HG03558 (cell line): Measurements from ENCODE around the gene DPP10.
"Not testable (repeated sequence)": the region's sequence is repeated elsewhere in the genome, so short reads cannot be mapped to it uniquely, and the experiment has no call there.

ENCODE experiments used
- ATAC-seq: cut with Tn5 transposase; IDR thresholded peaks from one replicate; pipeline ENCODE4 v1.9.1; 2021; ENCODE audit warnings: moderate number of reproducible peaks; ENCODE audit not compliant: unreplicated experiment; ENCODE audit errors: extremely low read depth

DPP10 gene

DNA sequence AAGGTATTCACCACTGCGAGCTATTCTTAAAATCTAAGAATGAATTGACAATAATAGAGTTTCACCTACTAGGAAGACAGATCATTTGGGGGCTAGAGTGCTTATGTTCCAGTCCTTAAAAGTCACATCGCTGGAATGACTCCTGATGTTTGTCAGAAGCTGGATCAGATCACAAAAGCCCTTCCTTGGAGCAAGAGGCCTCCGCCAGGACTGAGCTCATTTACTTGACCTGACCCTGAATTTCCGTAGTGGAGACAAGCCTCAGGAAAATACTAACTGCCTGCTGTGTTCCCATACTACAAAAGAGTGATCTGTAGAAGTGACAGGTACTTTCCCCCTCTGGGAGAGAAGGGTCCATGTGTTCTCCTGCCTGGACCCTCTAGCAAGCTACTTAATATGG, 483.9 kb downstream of the DPP10 start:
- no peak for ATAC-seq

DNA sequence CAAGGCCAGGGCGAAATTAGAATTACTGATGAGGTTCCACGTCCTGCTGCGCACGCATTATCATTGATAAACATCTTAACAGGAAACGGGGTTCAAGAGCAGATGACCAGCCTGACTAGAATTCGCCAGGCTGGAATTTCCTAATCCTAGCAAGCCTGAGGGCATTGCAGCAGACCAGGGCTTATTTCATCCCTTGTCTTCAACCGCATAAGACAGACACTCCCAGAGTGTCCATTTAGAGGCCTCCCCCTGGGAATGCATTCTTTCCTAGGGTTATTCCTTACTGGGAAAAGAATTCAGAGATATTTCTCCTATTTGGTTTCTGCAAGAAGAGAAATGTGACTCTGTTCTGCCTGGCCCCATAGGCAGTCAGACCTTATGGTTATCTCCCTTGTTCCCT, 486.8 kb downstream of the DPP10 start:
- ATAC-seq, result no peak

DNA sequence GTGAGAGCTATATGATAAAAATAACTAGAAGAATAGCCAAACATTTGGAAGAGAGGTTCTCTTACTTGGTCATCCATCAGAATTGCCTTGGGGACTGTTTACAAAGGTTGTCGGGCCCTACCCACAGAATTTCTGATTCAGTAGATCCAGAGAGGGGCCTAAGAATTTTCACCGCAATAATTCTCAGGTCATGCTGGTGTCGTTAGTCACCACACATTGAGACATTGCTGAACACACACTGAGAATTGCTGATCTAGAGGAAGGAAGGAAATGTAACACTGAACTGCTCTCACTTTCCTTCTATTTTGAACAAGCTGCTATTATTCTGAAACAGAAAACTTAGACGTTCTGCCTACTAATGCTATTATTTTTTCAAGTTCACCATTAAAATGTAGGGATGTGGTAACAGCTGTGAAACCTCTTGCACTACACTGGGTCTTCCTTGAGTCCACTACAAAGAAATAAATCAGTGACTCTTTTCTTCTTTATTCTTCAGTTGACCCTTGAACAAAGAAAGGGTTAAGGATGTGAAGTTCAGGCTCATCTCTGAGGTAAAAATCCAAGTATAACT, 491.3 kb downstream of the DPP10 start:
- ATAC-seq, result no peak

DNA sequence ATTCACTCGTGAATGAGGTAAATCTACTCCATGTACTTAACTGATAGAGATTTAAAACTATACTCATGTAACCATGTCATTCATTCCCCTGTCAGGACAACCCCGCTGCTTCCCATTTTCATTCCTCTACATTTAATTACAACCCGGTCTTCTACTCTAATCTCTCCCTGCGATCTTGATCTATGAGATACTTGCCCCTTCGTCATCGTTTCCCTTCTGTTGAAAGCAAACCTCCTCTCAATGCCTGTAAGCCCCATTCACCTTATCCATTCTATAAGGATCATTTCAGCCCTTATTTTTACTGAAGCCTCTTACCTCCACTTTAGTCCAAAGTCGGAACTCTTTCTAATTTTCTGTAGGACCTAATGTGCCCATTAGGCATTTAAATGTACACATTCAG, 492.6 kb downstream of the DPP10 start:
- no peak for ATAC-seq

DNA sequence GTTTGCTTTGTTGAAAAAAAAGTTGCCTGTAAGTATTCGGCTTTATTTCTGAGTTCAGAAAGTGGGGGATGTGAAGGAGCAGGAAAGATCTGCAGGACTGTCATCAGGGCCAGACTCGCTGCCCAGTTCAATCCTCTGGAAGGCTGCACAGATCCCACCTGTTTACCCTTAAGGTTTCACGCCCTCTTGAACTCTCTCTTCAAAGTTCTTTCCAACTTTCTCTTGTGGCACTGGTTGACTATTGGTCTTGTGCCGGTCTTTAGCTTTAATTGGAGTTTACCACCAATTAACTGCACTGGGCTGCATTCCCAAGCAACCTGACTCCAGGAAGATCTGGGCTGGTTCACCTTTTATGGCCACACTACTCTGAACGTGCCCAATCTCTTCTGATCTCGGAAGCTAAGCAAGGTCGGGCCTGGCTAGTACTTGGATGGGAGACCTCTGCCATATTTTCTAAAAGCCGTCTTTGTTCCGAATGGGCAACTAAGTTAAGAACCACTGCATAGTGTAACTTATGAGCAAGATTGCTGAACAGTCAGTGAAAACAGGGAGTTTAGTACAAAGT, 495.0 kb downstream of the DPP10 start:
- ATAC-seq, result no peak

DNA sequence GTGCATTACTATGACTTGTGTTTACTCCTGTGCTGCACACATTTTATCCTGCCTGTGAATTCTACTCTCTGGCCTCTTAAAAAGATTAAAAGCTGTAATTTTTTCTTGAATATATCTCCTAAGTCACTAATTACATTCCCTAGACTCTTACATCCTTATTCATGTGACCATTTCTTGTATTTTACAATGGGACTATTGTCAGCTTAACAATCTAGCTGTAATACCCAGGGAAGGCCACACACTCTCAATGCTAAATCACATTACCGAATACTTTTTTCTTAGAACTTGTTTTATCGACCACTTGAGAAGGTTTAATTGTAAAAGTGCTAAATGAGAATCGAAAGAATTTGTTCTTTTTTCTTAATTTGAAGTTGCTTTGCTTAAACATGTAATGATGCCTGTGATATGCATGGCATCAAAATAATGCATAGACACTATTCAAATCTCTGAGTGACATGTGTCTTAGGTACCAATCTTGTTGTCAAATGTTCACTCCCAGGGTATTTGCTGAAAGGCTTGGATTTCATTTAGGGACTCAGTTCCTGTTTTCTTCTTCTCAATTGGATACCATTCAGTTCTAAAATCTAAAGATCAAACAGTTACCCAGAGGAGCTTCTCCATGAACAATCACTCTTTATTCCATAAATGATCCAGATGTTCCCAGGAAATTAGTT, 498.5 kb downstream of the DPP10 start:
- no peak for ATAC-seq

DNA sequence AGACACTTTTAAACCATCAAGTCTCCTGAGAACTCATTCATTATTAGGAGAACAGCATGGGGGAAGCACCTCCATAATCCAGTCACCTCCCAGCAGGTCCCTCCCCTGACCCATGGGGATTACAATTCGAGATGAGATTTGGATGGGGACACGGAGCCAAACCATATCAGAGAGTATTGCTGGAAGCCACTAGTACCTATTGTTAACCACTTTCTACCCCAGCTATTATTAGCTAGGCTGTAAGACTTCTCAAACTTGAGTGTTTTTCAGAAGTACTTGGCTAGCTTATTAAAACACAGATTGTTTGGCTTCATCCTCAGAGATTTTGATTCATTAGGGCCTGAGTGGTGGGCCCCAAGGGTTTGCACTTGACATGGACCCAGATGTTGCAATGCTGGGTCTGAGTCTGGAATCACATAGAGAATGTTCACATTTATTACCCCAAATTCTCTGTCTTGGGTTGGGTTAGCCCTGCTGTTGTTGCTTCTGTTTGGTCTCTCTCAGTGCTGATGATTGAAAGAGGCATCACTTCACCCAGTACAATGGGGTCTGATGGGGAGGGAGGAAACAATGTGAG, 506.9 kb downstream of the DPP10 start:
- no peak for ATAC-seq

DNA sequence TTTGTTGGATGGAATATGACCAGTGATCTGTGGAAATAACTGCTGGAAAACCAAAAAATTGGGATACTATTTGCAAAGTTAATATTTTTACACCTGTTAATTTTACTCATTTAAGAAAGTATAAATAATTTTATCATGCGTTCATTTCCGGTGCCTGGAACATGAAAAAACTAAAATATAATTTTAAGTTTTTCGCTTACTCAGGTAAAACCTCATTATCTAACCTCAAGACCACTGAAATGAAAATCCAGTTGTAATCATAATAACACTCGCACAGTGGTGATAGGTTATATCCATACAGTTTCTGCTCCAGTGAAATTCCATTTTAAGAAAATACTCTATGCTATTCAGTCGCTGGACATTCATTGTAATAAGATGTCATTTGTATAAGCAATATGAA, 517.9 kb downstream of the DPP10 start:
- ATAC-seq, result no peak

DNA sequence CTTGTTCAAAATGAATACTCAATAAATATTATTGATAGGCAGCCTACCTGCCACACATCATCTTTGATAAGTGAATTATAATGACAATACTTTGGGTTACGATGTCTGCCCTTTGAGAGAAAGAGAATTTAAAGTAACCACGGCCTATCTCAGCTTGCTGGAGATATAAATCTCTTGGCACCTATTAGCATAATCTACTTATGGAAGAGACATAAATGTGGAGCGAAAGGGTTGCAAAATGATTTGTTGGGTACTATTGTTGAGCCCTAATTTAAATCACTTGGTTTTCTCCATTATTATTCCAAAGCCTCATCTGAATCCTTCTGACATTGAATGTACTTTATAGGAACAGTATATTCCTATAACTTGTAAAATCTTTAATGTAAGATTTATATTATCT, 520.1 kb downstream of the DPP10 start:
- no peak for ATAC-seq

DNA sequence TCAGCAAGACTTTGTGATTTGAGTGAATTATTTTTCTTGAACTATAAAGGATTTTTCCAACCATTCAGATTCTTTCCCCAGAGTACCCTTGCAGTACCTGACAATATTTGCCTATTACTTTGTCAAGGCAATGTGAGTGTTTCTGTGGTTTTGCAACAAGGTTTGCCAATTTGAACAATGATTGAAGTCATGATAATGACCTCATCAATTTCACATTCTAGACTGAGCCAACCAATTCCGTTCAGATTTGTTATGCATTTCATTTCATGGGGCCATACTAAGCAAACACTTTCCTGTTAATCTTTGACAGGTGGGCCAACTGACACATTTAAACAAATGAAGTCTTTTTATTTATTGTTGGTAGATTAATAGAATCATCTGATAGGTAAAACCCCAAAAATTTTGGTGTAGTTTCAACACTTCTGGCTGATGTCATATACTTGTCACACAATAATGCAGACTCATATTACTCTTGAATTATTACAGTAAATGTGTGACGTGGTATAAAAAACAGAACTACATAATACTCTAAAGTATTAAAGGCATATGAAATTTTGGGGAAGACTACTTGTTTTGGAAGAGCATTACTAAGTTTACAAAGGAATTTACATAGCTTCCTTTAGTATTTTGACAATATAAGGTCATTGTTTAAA, 526.4 kb downstream of the DPP10 start:
- no peak for ATAC-seq

DNA sequence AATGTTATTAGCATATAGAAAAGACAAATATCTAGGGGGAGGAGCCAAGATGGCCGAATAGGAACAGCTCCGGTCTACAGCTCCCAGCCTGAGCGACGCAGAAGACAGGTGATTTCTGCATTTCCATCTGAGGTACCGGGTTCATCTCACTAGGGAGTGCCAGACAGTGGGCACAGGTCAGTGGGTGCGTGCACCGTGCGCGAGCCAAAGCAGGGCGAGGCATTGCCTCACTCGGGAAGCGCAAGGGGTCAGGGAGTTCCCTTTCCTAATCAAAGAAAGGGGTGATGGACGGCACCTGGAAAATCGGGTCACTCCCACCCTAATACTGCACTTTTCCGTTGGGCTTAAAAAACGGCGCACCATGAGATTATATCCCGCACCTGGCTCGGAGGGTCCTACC, 561.9 kb downstream of the DPP10 start:
- not testable (repeated sequence) for ATAC-seq

DNA sequence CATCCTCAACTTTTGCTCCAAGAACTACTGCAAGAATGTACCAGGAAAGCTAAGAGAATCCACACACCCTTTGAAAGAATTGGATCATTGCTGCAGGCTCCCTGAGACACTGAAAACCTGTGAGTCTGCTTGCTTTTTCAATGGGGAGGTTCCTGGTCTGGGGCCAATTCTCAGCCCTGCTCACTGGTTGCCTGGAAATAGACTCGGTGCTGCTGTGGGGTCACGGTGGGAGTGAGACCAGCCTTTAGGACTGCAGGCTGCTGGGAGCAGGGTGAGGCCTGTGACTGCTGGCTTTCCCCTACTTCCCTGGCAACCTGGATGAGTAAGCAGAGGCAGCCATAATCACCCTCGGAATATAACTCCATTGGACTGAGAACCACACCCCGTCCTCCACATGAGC, 569.3 kb downstream of the DPP10 start:
- no peak for ATAC-seq

DNA sequence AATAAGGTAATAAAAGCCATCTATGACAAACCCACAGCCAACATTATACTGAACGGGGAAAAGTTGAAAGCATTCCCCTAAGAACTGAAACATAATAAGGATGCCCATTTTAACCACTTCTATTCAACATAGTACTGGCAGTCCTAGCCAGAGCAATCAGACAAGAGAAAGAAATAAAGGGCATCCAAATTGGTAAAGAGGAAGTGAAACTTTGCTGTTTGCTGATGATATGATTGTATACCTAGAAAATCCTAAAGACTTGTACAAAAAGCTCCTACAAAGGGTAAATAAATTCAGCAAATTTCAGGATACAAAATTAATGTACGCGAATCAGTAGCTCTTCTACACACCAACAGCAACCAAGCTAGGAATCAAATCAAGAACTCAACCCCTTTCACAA, 579.6 kb downstream of the DPP10 start:
- ATAC-seq, result not testable (repeated sequence)

DNA sequence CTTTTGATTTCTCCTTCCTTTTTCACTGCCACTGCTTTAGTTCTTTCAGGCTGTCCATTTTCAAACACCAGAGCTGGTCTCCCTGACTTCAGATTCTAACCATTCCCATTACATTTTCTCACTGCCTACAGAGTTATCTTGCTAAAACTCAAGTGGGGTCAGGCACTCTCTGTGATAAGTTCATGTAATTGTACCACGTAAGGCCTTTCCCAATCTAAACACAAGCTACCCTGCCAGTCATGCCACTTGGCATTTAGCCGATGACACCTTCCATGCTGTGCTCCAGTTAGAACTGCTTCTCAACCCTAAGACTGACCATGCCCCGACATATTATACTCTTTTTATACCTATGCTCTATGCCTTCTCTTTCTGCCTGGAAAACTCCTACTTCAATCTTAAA, 592.4 kb downstream of the DPP10 start:
- no peak for ATAC-seq

DNA sequence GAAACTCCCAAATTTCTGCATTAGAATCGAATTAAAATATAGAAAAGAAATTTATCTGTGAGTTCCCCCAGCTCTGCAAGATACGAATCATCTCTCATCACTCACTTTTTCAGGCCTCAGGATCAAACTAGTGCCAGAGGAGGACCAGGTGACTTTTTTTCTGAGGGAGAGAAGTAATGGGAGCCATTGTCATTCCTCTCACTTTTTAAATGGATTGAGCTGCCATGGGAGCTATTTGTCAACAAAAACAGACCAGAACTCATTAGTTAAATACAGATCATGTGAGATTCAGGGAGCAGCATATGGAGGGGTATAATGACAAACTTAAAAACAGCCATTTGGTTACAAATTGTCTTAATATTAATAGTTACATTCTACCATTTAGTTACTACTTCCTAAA, 594.4 kb downstream of the DPP10 start:
- no peak for ATAC-seq

DNA sequence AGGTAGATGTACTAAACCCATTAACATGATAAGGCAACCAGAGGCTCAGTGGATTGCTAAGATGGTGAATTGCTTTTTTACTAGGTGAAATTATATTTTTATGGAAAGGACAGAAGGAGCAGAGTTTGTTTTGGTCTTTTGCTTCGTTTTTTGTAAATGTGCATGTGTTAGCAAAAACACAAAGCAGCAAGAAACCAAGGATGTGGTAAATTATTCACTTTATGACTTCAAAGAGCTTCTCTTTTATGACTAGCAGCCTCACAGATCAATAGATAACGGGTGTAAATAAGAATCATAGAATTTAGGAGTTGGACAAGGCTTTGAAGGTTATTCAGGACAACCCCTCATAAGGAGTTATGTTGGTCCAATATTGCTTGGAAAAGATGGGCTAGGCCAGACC, 615.0 kb downstream of the DPP10 start:
- ATAC-seq, result no peak

DNA sequence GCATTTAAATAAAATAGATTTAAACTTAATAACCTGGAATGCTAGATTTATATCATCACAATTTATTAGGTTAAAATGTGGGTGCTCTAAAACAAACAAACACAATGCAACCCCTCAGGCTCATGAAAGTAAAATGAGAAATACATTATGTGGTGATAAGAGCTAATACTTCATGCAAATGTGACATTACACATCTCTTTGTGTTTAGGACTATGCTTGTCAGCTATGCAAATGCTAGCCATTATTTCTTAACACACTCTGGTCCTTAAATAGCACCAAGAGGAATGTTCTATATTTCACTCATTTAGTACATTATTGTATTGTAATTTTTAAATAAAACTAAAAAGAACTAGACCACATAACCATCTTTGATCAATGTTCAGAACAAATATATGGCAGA, 627.6 kb downstream of the DPP10 start:
- ATAC-seq, result no peak

DNA sequence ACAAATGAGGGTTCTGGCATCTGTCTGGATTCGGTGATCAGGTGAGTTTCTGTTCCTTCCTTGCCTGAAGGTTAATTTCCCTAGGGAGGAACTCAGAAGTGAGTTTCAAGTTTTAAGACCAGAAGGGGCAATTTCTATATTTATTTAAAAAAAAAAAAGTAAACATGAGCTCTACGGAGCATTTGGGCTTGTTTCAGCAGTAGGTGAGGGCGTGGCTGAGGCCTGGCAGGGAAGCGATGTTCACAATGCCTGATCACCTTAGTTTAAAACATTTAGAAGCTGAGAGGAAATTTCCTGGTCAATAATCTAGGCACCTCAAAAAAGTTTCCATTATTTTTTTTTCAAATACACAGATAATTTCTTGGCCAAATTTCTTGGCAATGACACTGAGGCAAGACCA, 629.1 kb downstream of the DPP10 start:
- ATAC-seq, result no peak

DNA sequence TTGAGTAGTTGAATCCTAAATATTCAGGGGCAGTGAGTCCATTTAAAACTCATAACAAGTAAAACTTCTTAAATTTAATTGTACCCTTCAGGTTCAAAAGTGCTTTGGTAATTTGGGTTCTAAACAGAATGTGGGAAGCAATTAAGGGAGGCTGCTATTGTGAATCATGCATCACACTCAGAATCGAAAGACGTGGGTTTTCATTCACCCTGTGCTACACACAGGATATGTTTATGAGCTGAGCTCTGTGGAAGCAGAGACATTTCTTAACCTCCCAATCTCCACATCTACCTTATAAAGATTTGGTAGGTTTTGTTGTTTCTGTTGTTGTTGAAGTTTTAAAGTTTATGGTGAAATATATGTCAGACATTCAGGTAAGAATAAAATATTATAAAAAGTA, 633.4 kb downstream of the DPP10 start:
- no peak for ATAC-seq

DNA sequence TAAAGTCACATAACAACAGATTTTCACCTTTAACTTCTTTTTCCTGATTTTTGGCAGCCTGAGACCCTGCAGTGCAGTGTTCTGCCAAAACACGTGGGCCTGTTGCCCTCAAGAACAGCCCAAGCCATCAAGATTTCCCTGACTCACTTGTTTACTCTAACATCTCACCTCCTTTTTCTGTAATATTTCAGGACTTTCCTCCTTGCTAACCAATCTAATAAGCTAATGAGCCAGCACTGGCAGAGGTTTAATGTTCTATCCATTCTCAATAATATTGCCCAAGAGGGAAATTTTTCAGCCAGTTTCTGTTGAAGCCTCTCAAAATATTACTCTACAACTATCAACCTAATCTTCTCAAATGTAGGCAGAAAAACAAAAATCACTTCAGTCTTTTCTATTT, 635.2 kb downstream of the DPP10 start:
- no peak for ATAC-seq

DNA sequence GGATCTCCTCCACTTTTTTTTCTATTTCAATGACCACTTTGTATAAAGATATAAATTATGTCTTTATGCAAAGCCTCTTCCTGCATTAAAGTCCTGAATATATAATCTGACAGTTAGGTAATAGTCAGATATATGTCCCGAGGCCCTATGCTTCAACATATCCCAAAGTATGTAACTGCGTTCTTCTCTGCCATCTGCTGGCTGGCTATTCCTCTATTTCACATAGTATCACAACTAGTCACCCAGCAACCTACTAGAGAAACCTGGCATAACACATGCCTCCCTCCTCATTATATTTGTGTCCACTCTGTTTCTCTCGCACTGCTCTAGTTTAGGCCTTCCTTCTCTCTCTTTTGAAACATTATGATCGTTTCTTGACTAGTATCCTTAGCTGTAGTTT, 640.8 kb downstream of the DPP10 start:
- ATAC-seq, result no peak
